Measurements from ENCODE around the gene ARID5B. TPM values are rescaled to one million over a fixed set of nuclear protein-coding genes. Genes with fewer than 3 reads are reported as not detected.
A peak's percentile ranks its signal among the peaks of the same experiment; 100 is the strongest.

The ARID5B gene
- total and polyA plus RNA-seq, 7 donors = 8.5 to 166 (median 75.9) TPM

DNA sequence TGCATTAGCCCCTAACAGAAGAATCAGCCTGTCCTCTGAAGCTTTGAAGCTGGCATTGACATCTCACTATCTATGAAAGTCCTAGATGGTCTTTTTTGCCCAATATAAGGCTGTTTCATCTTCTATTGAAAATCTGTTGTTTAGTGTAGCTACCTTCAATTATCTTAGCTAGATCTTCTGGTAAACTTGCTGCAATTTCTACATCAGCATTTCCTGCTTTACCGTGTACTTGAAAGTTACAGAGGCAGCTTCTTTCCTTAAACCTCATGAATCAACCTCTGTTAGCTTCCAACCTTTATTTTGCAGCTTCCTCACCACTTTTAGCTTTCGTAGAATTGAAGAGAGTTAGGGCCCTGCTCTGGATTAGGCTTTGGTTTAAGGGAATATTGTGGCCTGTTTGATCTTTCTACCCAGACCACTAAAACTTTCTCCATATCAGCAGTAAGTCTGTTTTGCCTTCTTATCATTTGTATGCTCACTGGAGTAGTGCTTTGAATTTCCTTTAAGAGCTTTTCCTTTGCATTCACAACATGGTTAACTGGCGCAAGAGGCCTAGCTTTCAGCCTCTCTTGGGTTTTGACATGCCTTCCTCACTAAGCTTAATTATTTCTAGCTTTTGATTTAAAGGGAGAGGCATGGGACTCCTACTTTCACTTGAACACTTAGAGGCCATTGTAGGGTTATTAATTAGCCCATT lies 32.5 kb downstream of the ARID5B start:
- no peak for ATAC-seq
- 87 to 95% (median 88%) methylated on average over 3 of the region's 3 CpGs for WGBS, 3 donors
- Histone ChIP-seq H3K27me3 (ENCODE audit: insufficient read depth in 3 of 3, low read length in 2 of 3) (no peaks in the 10 kb centered on the region), H3K27ac (no peak overlapping the region), H3K4me1 (peaks cover 14% of the 10 kb centered on the region), H3K9me3 (no peaks in the 10 kb centered on the region), H3K36me3 (ENCODE audit: insufficient read depth in 1 of 2, low read depth in 1 of 2) (no peaks in the 10 kb centered on the region), H3K4me3 (no peak overlapping the region)
- TF ChIP-seq, protein P1, sequence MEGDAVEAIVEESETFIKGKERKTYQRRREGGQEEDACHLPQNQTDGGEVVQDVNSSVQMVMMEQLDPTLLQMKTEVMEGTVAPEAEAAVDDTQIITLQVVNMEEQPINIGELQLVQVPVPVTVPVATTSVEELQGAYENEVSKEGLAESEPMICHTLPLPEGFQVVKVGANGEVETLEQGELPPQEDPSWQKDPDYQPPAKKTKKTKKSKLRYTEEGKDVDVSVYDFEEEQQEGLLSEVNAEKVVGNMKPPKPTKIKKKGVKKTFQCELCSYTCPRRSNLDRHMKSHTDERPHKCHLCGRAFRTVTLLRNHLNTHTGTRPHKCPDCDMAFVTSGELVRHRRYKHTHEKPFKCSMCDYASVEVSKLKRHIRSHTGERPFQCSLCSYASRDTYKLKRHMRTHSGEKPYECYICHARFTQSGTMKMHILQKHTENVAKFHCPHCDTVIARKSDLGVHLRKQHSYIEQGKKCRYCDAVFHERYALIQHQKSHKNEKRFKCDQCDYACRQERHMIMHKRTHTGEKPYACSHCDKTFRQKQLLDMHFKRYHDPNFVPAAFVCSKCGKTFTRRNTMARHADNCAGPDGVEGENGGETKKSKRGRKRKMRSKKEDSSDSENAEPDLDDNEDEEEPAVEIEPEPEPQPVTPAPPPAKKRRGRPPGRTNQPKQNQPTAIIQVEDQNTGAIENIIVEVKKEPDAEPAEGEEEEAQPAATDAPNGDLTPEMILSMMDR (IDR thresholded peaks at IDR 0.05) = no peak
- DNase-seq = no peak
- intact Hi-C loops (cut with DNase I) = no loop called here

DNA sequence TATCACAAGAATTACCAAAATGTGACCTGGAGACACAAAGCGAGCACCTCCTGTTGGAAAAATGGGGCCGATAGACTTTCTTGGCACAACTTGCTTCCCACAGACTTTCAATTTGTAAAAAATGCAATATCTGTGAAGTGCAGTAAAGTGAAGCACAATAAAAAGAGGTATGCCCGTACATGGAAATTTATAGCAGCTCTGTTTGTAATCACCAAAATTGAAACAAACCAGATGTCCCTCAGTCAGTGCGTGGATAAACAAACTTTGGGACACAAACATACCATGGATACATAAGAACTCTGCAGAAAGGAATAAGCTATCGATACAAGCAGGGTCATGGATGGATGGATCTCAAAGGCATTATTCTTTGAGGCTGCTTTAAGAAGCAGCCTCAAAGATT lies 33.6 kb downstream of the ARID5B start:
- WGBS, 3 donors = 85 to 88% (median 86%) methylated on average over 5 of the region's 5 CpGs
- ATAC-seq (no peak), DNase-seq (no peak)
- Histone ChIP-seq H3K27me3 (ENCODE audit: insufficient read depth in 3 of 3, low read length in 2 of 3) (no peaks in the 10 kb centered on the region), H3K27ac (no peak overlapping the region), H3K4me1 (peaks cover 14% of the 10 kb centered on the region), H3K36me3 (ENCODE audit: insufficient read depth in 1 of 2, low read depth in 1 of 2) (no peaks in the 10 kb centered on the region), H3K4me3 (no peak overlapping the region), H3K9me3 (no peaks in the 10 kb centered on the region)
- TF ChIP-seq, protein P1 (IDR thresholded peaks at IDR 0.05) = no peak
- intact Hi-C loops (cut with DNase I) = no loop called here

DNA sequence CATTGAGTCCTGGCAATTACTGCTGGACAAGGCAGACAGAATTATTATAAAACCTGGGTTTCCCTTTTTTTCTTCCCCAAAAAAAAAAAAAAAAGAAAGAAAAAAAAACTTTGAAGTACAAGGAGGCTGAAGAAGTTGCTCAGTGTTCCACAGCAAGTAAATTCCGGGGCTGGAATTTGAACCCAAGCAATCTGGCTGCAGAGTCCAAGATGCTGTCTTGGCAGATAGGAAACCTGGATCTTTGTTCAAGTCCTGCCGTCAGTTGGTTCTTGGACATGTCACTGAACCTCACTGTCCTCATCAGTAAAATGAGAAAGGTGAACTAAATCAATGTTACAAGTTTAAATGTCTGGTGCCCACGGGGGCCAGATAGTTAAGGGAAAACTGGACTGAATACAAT lies 35.3 kb downstream of the ARID5B start:
- H3K27ac ChIP-seq = no peak overlapping the region
- peaks cover 14% of the 10 kb centered on the region for H3K4me1 ChIP-seq
- ATAC-seq (no peak), DNase-seq (no peak)
- intact Hi-C loops (cut with DNase I) = no loop called here
- H3K27me3 ChIP-seq (ENCODE audit: insufficient read depth in 3 of 3, low read length in 2 of 3) = no peaks in the 10 kb centered on the region
- H3K9me3 ChIP-seq = no peaks in the 10 kb centered on the region
- H3K4me3 ChIP-seq = no peak overlapping the region
- TF ChIP-seq, protein P1 (IDR thresholded peaks at IDR 0.05) = no peak
- H3K36me3 ChIP-seq (ENCODE audit: insufficient read depth in 1 of 2, low read depth in 1 of 2) = no peaks in the 10 kb centered on the region
- WGBS, 3 donors = 28 to 70% (median 37%) methylated on average over 3 of the region's 3 CpGs

DNA sequence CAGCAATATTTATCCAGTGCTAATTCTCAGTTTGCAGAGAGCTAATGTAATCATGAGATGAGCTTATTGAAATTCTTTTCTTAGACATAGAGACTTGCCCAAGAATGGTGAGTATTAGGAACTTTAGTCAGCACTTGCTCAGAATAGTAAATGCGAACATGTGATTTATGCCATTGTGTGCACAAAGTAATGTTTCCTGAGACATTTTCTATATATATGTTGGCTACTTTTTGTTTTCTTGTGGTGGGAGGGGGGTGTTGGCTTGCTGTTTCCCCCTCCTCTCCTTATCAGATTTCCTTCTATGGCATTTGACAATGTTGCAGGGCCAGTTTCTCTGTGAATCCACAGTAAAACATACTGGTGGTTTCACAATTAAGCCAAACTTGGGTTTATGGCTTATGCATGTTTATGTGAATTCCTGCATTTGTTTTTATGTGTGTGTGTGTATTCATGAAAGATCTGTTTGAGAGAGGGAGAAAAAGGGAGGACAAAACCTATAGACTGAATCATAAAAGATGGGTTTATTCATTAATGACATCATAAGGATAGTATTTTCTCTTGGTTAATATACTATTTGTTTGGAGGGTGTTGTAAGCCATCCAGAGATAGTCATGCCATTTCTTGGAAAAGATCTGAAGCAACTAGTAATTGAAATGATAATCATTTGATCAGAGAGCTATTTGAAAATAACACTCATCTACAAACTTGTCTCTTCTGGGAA lies 36.3 kb downstream of the ARID5B start:
- ATAC-seq (peak in 3 of 4 donors; percentile 68 to 79 (median 72)), DNase-seq (no peak)
- Histone ChIP-seq H3K27ac (peak overlapping the region; percentile 48), H3K4me1 (peaks cover 17% of the 10 kb centered on the region), H3K9me3 (no peaks in the 10 kb centered on the region), H3K36me3 (ENCODE audit: insufficient read depth in 1 of 2, low read depth in 1 of 2) (no peaks in the 10 kb centered on the region), H3K27me3 (ENCODE audit: insufficient read depth in 3 of 3, low read length in 2 of 3) (no peaks in the 10 kb centered on the region), H3K4me3 (no peak overlapping the region)
- intact Hi-C loops (cut with DNase I) = no loop called here
- TF ChIP-seq, protein P1 (IDR thresholded peaks at IDR 0.05) = no peak
- 30 to 59% (median 34%) methylated on average over 1 of the region's 1 CpG for WGBS, 3 donors

All from psoas muscle (tissue), 8 donors.